A549 (cell line): Measurements from ENCODE around the gene BANF1. TPM values are rescaled to one million over a fixed set of nuclear protein-coding genes. Genes with fewer than 3 reads are reported as not detected.

ENCODE experiments used
- ATAC-seq, 2 experiments: fragments of 200-7000 bp in 1 of 2; fragments of >200 bp in 1 of 2; cut with Nextera tagmentation in 1 of 2; cut with Tn5 transposase in 1 of 2; 3 replicates each; pipeline versions ENCODE4 v1.8.0 to v1.9.1; 2018 to 2020; ENCODE audit warnings: mild to moderate bottlenecking in 1 of 2, moderate library complexity in 1 of 2
- CTCF ChIA-PET: fragments of 300-600 bp; sonication (Branson Sonifier 250); formaldehyde crosslinking; extraction: SDS; loops from one replicate; lab custom pipeline; 2021; ENCODE audit warnings: antibody characterized with exemption, inconsistent platforms; lab: Yijun Ruan, JAX
- POLR2A ChIA-PET: fragments of 350-600 bp; formaldehyde crosslinking; extraction: SDS; loops from one replicate; lab custom pipeline; 2021; ENCODE audit warnings: antibody characterized with exemption, inconsistent platforms; lab: Yijun Ruan, JAX
- DNase-seq, 2 experiments: peaks; one replicate each; pipeline versions ENCODE4 v3.0.0 to v3.0.0-alpha.2; 2011 to 2016; ENCODE audit warnings: low read depth in 1 of 2, low spot score in 1 of 2
- FAIRE-seq: peaks from 2 replicates; lab custom pipeline; 2011; peaks lifted over from hg19 to GRCh38; lab: Jason Lieb, UNC
- H3K27ac ChIP-seq, 2 experiments: fragments of >200 bp; sonication (Bioruptor Twin); formaldehyde crosslinking; 3 replicates each; pipeline ENCODE4 v1.5.1; 2016 to 2017
- H3K4me1 ChIP-seq: fragments of >200 bp; sonication (Bioruptor Twin); formaldehyde crosslinking; 3 replicates; pipeline ENCODE4 v1.6.1; 2016
- H3K4me2 ChIP-seq: fragments of >200 bp; sonication (Bioruptor Twin); formaldehyde crosslinking; 3 replicates; pipeline ENCODE4 v1.6.1; 2016
- H3K4me3 ChIP-seq: fragments of >200 bp; sonication (Bioruptor Twin); formaldehyde crosslinking; 3 replicates; pipeline ENCODE4 v1.5.1; 2016
- H3K9me3 ChIP-seq: fragments of >200 bp; sonication (Bioruptor Twin); formaldehyde crosslinking; 3 replicates; pipeline ENCODE4 v1.6.1; 2016
- ATOH8 ChIP-seq: fragments of 250-450 bp; sonication (Bioruptor Pico); IDR thresholded peaks from 2 replicates; pipeline ENCODE4 v1.5.0; 2020; ENCODE audit warnings: low read depth, mild to moderate bottlenecking, moderate library complexity
- BHLHE40 ChIP-seq: IDR thresholded peaks from 2 replicates; pipeline ENCODE4 v1.6.1; 2012; ENCODE audit warnings: low read depth, low read length, inconsistent platforms
- CBX2 ChIP-seq: fragments of 200-600 bp; sonication (generic); IDR thresholded peaks from 2 replicates; pipeline ENCODE4 v1.6.1; 2016; ENCODE audit warnings: low read depth, mild to moderate bottlenecking, borderline replicate concordance
- CBX8 ChIP-seq: fragments of 200-600 bp; sonication (generic); IDR thresholded peaks from 2 replicates; pipeline ENCODE4 v1.6.1; 2016
- FOSL2 ChIP-seq, 2 experiments: fragments of 450-650 bp in 1 of 2; fragments of >200 bp in 1 of 2; sonication (Bioruptor Twin) in 1 of 2; formaldehyde crosslinking; IDR thresholded peaks; 2 replicates each; pipeline versions ENCODE4 v1.5.0 to v1.6.1; 2016 to 2020; ENCODE audit warnings: mild to moderate bottlenecking in 1 of 2, moderate library complexity in 1 of 2
- HDAC2 ChIP-seq: fragments of 200-600 bp; sonication (generic); IDR thresholded peaks from 2 replicates; pipeline ENCODE4 v1.6.1; 2016
- HOXA7 ChIP-seq: fragments of 250-450 bp; sonication (Bioruptor Pico); IDR thresholded peaks from 2 replicates; pipeline ENCODE4 v1.5.0; 2020; ENCODE audit warnings: mild to moderate bottlenecking, moderate library complexity
- HOXB13 ChIP-seq: fragments of 250-450 bp; sonication (Bioruptor Pico); IDR thresholded peaks from 2 replicates; pipeline ENCODE4 v1.5.0; 2020; ENCODE audit warnings: low read depth, mild to moderate bottlenecking, moderate library complexity
- HOXB5 ChIP-seq: fragments of 250-450 bp; sonication (Bioruptor Pico); IDR thresholded peaks from 2 replicates; pipeline ENCODE4 v1.5.0; 2020; ENCODE audit warnings: mild to moderate bottlenecking, moderate library complexity
- JUN ChIP-seq, 2 experiments: fragments of >200 bp; sonication (Bioruptor Twin); formaldehyde crosslinking; IDR thresholded peaks; 2 replicates in 1 of 2; 3 replicates in 1 of 2; pipeline ENCODE4 v1.6.1; 2016 to 2017
- JUNB ChIP-seq: fragments of >200 bp; sonication (Bioruptor Twin); formaldehyde crosslinking; IDR thresholded peaks from 2 replicates; pipeline ENCODE4 v1.6.1; 2016
- KDM1A ChIP-seq: fragments of 200-600 bp; sonication (generic); IDR thresholded peaks from 2 replicates; pipeline ENCODE4 v1.6.1; 2016; ENCODE audit warnings: low read depth, mild to moderate bottlenecking
- MYC ChIP-seq: IDR thresholded peaks from 2 replicates; pipeline ENCODE4 v1.6.1; 2012; ENCODE audit warnings: mild to moderate bottlenecking, inconsistent platforms, low read length, improper control_type of control experiment, borderline replicate concordance
- NFE2L2 ChIP-seq: fragments of 150-350 bp; conservative IDR thresholded peaks from 2 replicates; pipeline ENCODE4 v1.6.1; 2014; ENCODE audit warnings: low read length
- NPAS2 ChIP-seq: fragments of 250-450 bp; sonication (Bioruptor Pico); IDR thresholded peaks from 2 replicates; pipeline ENCODE4 v1.8.0; 2022; ENCODE audit warnings: mild to moderate bottlenecking, moderate library complexity, borderline replicate concordance
- POLR2A ChIP-seq: IDR thresholded peaks from 2 replicates; pipeline ENCODE4 v1.6.1; 2012; ENCODE audit warnings: mild to moderate bottlenecking, low read length
- SMC3 ChIP-seq: fragments of >200 bp; sonication (Bioruptor Twin); formaldehyde crosslinking; IDR thresholded peaks from 3 replicates; pipeline ENCODE4 v1.6.1; 2018; ENCODE audit warnings: inconsistent platforms
- TFCP2L1 ChIP-seq: fragments of 250-450 bp; sonication (Bioruptor Pico); IDR thresholded peaks from 2 replicates; pipeline ENCODE4 v1.5.0; 2021; ENCODE audit warnings: mild to moderate bottlenecking
- TP53 ChIP-seq: fragments of 250-450 bp; sonication (Bioruptor Pico); IDR thresholded peaks from 2 replicates; pipeline ENCODE4 v1.5.0; 2021; ENCODE audit warnings: mild to moderate bottlenecking, moderate library complexity
- ZC3H11A ChIP-seq: fragments of 450-650 bp; IDR thresholded peaks from 2 replicates; pipeline ENCODE4 v1.6.1; 2014; ENCODE audit warnings: antibody characterized with exemption, mild to moderate bottlenecking
- ZNF302 ChIP-seq: fragments of 250-450 bp; sonication (Bioruptor Pico); IDR thresholded peaks from 2 replicates; pipeline ENCODE4 v1.9.0; 2021; ENCODE audit warnings: inconsistent platforms, mild to moderate bottlenecking, moderate library complexity
- WGBS: methylation state at CpG from one replicate; pipeline ENCODE4 v1.1.6; 2017; ENCODE audit errors: missing lambda C conversion rate; 5-methylcytosine and 5-hydroxymethylcytosine counted together
- polyA plus RNA-seq, 4 experiments: library from polyadenylated mRNA; depleted of rRNA in 3 of 4; stranded (reverse); fragments of >200 nt; fragmentation: RNase III in 1 of 4; extraction: RNeasy Plus Mini Kit Qiagen cat#74134 plus additional on column Dnase treatment in 1 of 4; gene quantifications; 2 replicates in 3 of 4; 3 replicates in 1 of 4; pipeline ENCODE4 v1.2.3, GENCODE V29; 2011 to 2017
- TF ChIP-seq, protein P1 (sequence below): fragments of 250-450 bp; sonication (Bioruptor Pico); IDR thresholded peaks from 2 replicates; pipeline ENCODE4 v1.5.0; 2021; ENCODE audit warnings: mild to moderate bottlenecking, moderate library complexity, borderline replicate concordance

Gene BANF1
- polyA plus RNA-seq, 2 of the 4 experiments (the other 2 are of a cell fraction), result 309 to 399 TPM

GRCh38 chr11:65981972-65982823, 20.1 kb upstream of the BANF1 start:
- ATAC-seq (peak; percentile 10 to 31; a peak in 4 of 6 replicates), DNase-seq (no peak), FAIRE-seq (no peak)
- CTCF ChIA-PET, result interaction anchor here (0.6 to 11.8 kb wide), 3 partner anchors 62 to 203 kb away, joined by 3 to 163 read pairs (median 4); partner anchors contain the start of genes CCDC85B and FIBP
- 76% methylated on average over 4 of the region's 16 CpGs for WGBS
- TF ChIP-seq HDAC2, result no peak
- no peak for TF ChIP-seq KDM1A
- TF ChIP-seq CBX2, result no peak
- TF ChIP-seq HOXB13, result no peak
- no peak for TF ChIP-seq ZNF302 (CRISPR knock-in tag)
- Histone ChIP-seq H3K4me1 (no peaks in the 10 kb centered on the region), H3K27ac (no peak overlapping the region), H3K4me2 (no peak overlapping the region), H3K9me3 (no peaks in the 10 kb centered on the region), H3K4me3 (no peak overlapping the region)
- POLR2A ChIA-PET, result interaction anchor here (0.7 kb wide), 1 partner anchor 174 kb away, joined by 5 read pairs; no protein-coding TSS in a partner anchor

DNA sequence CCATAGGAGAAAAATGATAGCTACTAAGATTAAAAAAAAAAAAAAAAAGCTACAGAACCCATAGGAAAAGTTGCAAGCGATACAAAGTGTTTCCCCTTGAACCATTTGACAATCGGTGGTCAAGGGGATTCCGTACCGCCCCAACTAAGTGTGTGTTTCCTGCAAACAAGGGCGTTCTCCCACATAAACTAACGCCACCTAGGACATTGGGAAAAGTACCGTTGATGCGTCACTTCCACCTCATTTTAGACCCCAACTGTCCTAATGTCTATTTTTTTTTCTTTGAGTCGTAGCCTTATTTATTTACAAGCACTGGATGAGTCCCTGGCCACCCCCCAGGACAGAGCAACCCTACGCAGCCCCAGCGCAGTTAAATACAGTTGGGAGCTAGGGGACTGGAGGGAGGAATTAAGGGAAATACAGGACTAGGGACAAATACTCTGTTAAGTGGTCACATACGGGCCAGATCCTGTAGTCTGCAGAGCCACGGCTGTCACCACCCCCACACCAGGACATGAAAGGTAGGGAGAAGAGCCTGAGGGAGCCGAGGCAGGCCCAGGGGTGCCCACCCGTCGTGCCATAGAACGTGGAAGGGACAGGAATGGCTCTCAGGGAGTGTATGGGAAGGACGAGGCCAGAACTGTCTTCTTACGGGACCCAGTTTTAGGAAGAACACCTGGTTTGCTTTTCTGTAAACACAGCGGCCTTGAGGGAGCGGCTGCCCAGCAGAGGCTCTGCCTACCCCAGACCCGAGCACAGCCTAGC, 19.3 kb upstream of the BANF1 start:
- H3K4me2 ChIP-seq, result no peak overlapping the region
- no peak overlapping the region for H3K27ac ChIP-seq
- no peaks in the 10 kb centered on the region for H3K4me1 ChIP-seq
- ChIA-PET POLR2A (interaction anchor here (0.7 kb wide), 1 partner anchor 175 kb away, joined by 5 read pairs; no protein-coding TSS in a partner anchor), CTCF (interaction anchor here (0.6 to 11.8 kb wide), 4 partner anchors 61 to 203 kb away, joined by 3 to 163 read pairs (median 4); partner anchors contain the start of genes AP5B1, CCDC85B, FIBP and MUS81)
- H3K4me3 ChIP-seq, result no peak overlapping the region
- DNase-seq, result no peak
- no peak for TF ChIP-seq JUNB
- no peak for TF ChIP-seq BHLHE40
- no peak for TF ChIP-seq ZC3H11A
- TF ChIP-seq ZNF302 (CRISPR knock-in tag), result no peak
- TF ChIP-seq TFCP2L1 (CRISPR knock-in tag), result no peak
- no peak for TF ChIP-seq NPAS2 (CRISPR knock-in tag)
- TF ChIP-seq, protein P1, sequence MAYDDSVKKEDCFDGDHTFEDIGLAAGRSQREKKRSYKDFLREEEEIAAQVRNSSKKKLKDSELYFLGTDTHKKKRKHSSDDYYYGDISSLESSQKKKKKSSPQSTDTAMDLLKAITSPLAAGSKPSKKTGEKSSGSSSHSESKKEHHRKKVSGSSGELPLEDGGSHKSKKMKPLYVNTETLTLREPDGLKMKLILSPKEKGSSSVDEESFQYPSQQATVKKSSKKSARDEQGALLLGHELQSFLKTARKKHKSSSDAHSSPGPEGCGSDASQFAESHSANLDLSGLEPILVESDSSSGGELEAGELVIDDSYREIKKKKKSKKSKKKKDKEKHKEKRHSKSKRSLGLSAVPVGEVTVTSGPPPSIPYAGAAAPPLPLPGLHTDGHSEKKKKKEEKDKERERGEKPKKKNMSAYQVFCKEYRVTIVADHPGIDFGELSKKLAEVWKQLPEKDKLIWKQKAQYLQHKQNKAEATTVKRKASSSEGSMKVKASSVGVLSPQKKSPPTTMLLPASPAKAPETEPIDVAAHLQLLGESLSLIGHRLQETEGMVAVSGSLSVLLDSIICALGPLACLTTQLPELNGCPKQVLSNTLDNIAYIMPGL (CRISPR knock-in tag), result no peak
- no peak for TF ChIP-seq ATOH8
- TF ChIP-seq TP53, result no peak
- no peak for TF ChIP-seq MYC
- FAIRE-seq, result no peak
- H3K9me3 ChIP-seq, result no peaks in the 10 kb centered on the region
- no peak; a peak in 1 of 6 replicates for ATAC-seq
- WGBS, result 82% methylated on average over 21 of the region's 22 CpGs

DNA sequence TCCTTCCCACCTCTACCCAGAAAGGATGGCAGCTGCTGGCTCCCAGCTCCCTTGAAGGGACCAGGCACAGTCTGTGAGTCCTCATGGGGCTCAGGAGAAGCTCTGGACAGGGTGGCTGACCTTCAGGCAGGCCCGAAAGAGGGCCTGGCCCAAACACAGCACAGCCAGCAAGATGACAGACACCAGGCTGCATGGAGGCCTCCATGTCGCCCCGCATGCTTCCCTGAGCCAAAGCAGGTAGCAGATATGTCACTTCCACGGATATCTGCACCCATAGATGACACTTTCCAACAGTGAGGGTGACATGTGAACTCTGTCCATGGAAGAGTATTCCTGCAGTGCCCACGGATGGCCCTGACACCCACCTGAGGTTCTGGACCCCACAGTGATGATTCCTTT, 18.7 kb upstream of the BANF1 start:
- POLR2A ChIA-PET, result no interaction called here
- no peaks in the 10 kb centered on the region for H3K9me3 ChIP-seq
- H3K27ac ChIP-seq, result no peak overlapping the region
- CTCF ChIA-PET, result interaction anchor here (1.2 to 11.8 kb wide), 4 partner anchors 39 to 203 kb away, joined by 3 to 163 read pairs (median 8); partner anchors contain the start of genes AP5B1, CCDC85B, FIBP and MUS81
- H3K4me2 ChIP-seq, result no peak overlapping the region
- 64% methylated on average over 4 of the region's 5 CpGs for WGBS
- FAIRE-seq, result no peak
- TF ChIP-seq FOSL2 (IDR thresholded peaks at IDR 0.05), result no peak
- no peak for TF ChIP-seq FOSL2 (CRISPR knock-in tag; IDR thresholded peaks at IDR 0.05)
- no peak for TF ChIP-seq ZNF302 (CRISPR knock-in tag)
- no peak for TF ChIP-seq ATOH8
- no peak for TF ChIP-seq JUN (IDR thresholded peaks at IDR 0.05)
- TF ChIP-seq CBX8, result no peak
- TF ChIP-seq SMC3, result no peak
- no peak for TF ChIP-seq POLR2A
- no peak for TF ChIP-seq HOXB5 (CRISPR knock-in tag)
- no peak for TF ChIP-seq NFE2L2
- TF ChIP-seq, protein P1 (CRISPR knock-in tag), result no peak
- TF ChIP-seq HOXA7, result no peak
- TF ChIP-seq, all 56 proteins: peak for 0
- DNase-seq (no peak), ATAC-seq (peak; percentile 6 to 12; a peak in 2 of 6 replicates)
- Histone ChIP-seq H3K4me3 (no peak overlapping the region), H3K4me1 (no peaks in the 10 kb centered on the region)
